NT2/D1 (cell line): ENCODE data around the gene LARGE1.

Source experiments
- YY1 ChIP-seq: IDR thresholded peaks from 2 replicates; pipeline ENCODE4 v1.6.1; 2011; ENCODE audit not compliant: insufficient read length, insufficient read depth
- ZNF274 ChIP-seq: IDR thresholded peaks from 2 replicates; pipeline ENCODE4 v1.6.1; 2011; ENCODE audit warnings: mild to moderate bottlenecking, low read depth, low read length

- TF ChIP-seq YY1 (no peak), ZNF274 (no peak)
These were observed 55.5 kb downstream of the LARGE1 start for GRCh38 chr22:33864723-33865130.
